Chondrocyte (in vitro differentiated cells): ENCODE measurements around the gene SYT17. TPM values are rescaled to one million over a fixed set of nuclear protein-coding genes. Genes with fewer than 3 reads are reported as not detected.

Experiments
- DNase-seq: peaks from one replicate; pipeline ENCODE4 v3.0.0; 2021; ENCODE audit warnings: mixed read lengths, low spot score
- H3K27ac Mint-ChIP-seq: one replicate; pipeline ENCODE4 v1.8.0; 2021; ENCODE audit warnings: mild to moderate bottlenecking, moderate library complexity, mixed read lengths; ENCODE audit not compliant: unreplicated experiment
- H3K27me3 Mint-ChIP-seq: 2 replicates; pipeline ENCODE4 v1.8.0; 2021; ENCODE audit warnings: low read depth, mixed read lengths
- H3K36me3 Mint-ChIP-seq: 2 replicates; pipeline ENCODE4 v1.8.0; 2021; ENCODE audit warnings: low read depth, mixed read lengths
- H3K4me1 Mint-ChIP-seq: 2 replicates; pipeline ENCODE4 v1.8.0; 2021; ENCODE audit warnings: low read depth, mild to moderate bottlenecking, mixed read lengths
- H3K4me3 Mint-ChIP-seq: one replicate; pipeline ENCODE4 v1.8.0; 2021; ENCODE audit warnings: mild to moderate bottlenecking, moderate library complexity, mixed read lengths; ENCODE audit not compliant: unreplicated experiment
- H3K9me3 Mint-ChIP-seq: 2 replicates; pipeline ENCODE4 v1.8.0; 2021; ENCODE audit warnings: low read depth, mixed read lengths
- total RNA-seq: library from RNA; stranded (reverse); gene quantifications from 3 replicates; pipeline ENCODE4 v1.2.1, GENCODE V29; 2021
- TF ChIP-seq, protein P1 (sequence below): fragments of 200-600 bp; sonication (generic); IDR thresholded peaks from 2 replicates; pipeline ENCODE4 v1.5.0; 2021; ENCODE audit warnings: antibody characterized with exemption, mild to moderate bottlenecking, moderate library complexity

The SYT17 gene
- total RNA-seq, 1 donor from 2014 or later: 0.97 TPM

DNA sequence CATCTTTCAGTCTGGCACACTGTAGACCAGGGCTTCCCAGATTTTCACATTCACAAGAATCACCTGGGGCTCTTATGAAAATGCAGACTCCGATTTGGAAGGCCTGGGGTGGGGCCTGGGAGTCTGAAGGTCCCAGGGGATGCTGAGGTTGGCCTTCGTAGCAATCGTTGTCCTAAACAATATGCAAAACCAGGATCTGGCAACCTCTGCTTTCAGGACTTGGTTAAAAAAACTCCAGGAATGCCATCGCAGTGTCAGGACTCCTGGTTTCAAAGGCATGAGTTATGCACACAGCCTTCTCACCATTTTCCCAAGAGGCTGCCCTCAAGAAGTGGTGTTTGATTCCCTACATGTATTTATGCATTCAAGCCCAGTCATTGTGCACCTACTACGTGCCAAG is 124.1 kb downstream of the SYT17 start:
- H3K4me1 Mint-ChIP-seq: no peaks in the 10 kb centered on the region

DNA sequence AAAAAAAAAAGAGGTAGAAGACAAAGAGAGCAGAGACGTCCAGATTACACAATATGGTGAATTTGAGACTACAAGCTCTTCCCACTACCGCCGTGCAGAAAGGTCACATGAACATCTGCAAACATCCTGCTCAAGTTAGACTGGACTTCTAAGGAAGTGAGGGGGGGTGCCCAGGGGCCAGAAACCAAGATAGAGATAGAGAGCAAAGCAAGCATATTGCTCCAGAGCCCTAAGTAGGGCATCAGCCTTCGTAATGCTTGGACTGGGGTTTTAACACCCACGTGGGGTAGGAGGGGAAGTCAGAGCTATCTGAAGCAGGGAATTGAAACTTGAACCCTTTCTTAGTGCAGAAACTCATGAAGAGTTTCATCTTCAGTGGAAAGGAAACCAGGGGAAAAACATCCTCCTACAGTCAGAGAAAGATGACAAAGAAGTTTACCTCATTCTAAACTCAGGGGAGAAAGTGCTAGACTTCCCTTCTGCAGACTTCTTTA is 126.2 kb downstream of the SYT17 start:
- Mint-ChIP-seq H3K9me3 (no peaks in the 10 kb centered on the region), H3K4me3 (no peak overlapping the region)

More for the DNA sequence above, 124.1 kb downstream of the SYT17 start:
- Mint-ChIP-seq H3K27me3 (peaks cover 17% of the 10 kb centered on the region), H3K9me3 (no peaks in the 10 kb centered on the region), H3K27ac (no peak overlapping the region), H3K36me3 (no peaks in the 10 kb centered on the region), H3K4me3 (no peak overlapping the region)
- TF ChIP-seq, protein P1, sequence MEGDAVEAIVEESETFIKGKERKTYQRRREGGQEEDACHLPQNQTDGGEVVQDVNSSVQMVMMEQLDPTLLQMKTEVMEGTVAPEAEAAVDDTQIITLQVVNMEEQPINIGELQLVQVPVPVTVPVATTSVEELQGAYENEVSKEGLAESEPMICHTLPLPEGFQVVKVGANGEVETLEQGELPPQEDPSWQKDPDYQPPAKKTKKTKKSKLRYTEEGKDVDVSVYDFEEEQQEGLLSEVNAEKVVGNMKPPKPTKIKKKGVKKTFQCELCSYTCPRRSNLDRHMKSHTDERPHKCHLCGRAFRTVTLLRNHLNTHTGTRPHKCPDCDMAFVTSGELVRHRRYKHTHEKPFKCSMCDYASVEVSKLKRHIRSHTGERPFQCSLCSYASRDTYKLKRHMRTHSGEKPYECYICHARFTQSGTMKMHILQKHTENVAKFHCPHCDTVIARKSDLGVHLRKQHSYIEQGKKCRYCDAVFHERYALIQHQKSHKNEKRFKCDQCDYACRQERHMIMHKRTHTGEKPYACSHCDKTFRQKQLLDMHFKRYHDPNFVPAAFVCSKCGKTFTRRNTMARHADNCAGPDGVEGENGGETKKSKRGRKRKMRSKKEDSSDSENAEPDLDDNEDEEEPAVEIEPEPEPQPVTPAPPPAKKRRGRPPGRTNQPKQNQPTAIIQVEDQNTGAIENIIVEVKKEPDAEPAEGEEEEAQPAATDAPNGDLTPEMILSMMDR: no peak
- no peak for DNase-seq

DNA sequence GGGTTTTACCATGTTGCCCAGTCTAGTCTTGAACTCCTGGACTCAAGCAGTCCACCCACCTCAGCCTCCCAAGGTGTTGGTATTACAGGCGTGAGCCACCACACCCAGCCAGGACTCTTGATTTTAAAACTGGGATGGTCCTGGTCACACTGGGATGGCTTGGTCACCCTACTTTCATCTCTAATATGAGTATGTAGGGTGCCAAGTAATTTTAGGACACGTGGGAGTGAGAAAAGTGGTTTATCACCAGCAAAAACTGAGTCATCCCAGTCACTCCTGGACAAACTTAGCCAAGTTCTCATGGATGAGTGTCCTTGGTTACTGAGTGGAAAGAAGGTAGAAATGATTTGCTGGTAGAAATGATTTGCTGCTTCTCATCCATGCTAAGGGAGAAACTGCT is 127.4 kb downstream of the SYT17 start:
- no peak overlapping the region for H3K27ac Mint-ChIP-seq
- H3K27me3 Mint-ChIP-seq: peaks cover 14% of the 10 kb centered on the region
- no peak for DNase-seq
- H3K4me1 Mint-ChIP-seq: no peaks in the 10 kb centered on the region
- no peaks in the 10 kb centered on the region for H3K36me3 Mint-ChIP-seq
- no peaks in the 10 kb centered on the region for H3K9me3 Mint-ChIP-seq
- TF ChIP-seq, protein P1: no peak
- H3K4me3 Mint-ChIP-seq: no peak overlapping the region

More for the DNA sequence above, 126.2 kb downstream of the SYT17 start:
- no peaks in the 10 kb centered on the region for H3K4me1 Mint-ChIP-seq
- TF ChIP-seq, protein P1: no peak
- no peaks in the 10 kb centered on the region for H3K36me3 Mint-ChIP-seq
- DNase-seq: no peak
- peaks cover 17% of the 10 kb centered on the region for H3K27me3 Mint-ChIP-seq
- H3K27ac Mint-ChIP-seq: no peak overlapping the region

DNA sequence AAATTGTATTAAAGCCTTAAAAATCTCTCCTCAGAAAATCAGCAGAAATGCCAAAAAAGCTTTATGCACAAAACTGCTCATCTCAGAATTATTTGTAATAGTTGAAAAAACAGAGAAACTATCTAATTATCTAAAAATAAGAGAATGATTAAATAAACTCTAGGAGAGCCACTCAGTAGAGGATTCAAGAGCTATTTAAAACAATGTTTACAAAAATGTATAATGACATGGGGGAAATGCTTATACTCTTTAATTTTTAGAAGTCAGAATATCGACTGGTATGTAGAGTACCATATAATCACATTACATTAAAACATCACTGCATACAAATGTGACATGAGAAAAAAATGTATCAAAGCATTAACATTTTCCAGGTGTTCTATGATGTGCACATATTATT is 129.4 kb downstream of the SYT17 start:
- Mint-ChIP-seq H3K27me3 (peaks cover 11% of the 10 kb centered on the region), H3K4me3 (no peak overlapping the region), H3K27ac (no peak overlapping the region), H3K4me1 (no peaks in the 10 kb centered on the region), H3K36me3 (no peaks in the 10 kb centered on the region), H3K9me3 (no peaks in the 10 kb centered on the region)
- TF ChIP-seq, protein P1: no peak
- DNase-seq: no peak

DNA sequence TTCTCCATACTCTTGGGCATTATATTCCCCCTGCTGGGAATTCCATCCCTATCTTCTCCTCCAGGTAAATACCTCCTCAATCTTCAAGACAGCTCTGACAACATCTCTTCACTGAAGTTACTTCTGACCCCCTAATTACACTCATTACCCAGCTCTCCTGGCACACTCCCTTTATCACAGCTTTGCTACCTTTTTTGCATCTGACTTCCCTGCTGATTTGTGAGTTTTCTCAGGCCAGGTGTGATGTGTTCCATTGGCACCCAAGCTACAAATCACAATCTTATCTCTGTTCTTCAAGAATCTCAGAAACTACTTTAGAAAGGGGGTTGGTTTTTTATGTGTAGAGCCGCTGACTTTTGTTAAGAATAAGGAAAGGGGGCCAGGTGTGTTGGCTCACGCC is 131.5 kb downstream of the SYT17 start:
- Mint-ChIP-seq H3K27me3 (peaks cover under 1% of the 10 kb centered on the region), H3K4me3 (no peak overlapping the region), H3K36me3 (no peaks in the 10 kb centered on the region), H3K4me1 (no peaks in the 10 kb centered on the region), H3K27ac (no peak overlapping the region), H3K9me3 (no peaks in the 10 kb centered on the region)
- TF ChIP-seq, protein P1: no peak
- no peak for DNase-seq
